GM21576 (cell line): Measurements from ENCODE around the gene FOXO6.
"Not testable (repeated sequence)": the region's sequence is repeated elsewhere in the genome, so short reads cannot be mapped to it uniquely, and the experiment has no call there.

ENCODE experiments used
- ATAC-seq: cut with Tn5 transposase; IDR thresholded peaks from one replicate; pipeline ENCODE4 v1.9.1; 2021; ENCODE audit warnings: mild to moderate bottlenecking, moderate library complexity; ENCODE audit not compliant: unreplicated experiment

FOXO6 gene

GRCh38 chr1:41328780-41329640 lies 32.2 kb upstream of the FOXO6 start:
- no peak for ATAC-seq

GRCh38 chr1:41329662-41330587 lies 31.3 kb upstream of the FOXO6 start:
- no peak for ATAC-seq

GRCh38 chr1:41330588-41331545 lies 30.4 kb upstream of the FOXO6 start:
- ATAC-seq: no peak

- no peak for ATAC-seq
Observed at GRCh38 chr1:41331546-41331917, 29.7 kb upstream of the FOXO6 start.

GRCh38 chr1:41332161-41332560 lies 29.1 kb upstream of the FOXO6 start:
- not testable (repeated sequence) for ATAC-seq

GRCh38 chr1:41333146-41333784 lies 28.0 kb upstream of the FOXO6 start:
- no peak for ATAC-seq

- no peak for ATAC-seq
Observed at GRCh38 chr1:41338820-41339219, 22.4 kb upstream of the FOXO6 start.

GRCh38 chr1:41340655-41341364 lies 20.4 kb upstream of the FOXO6 start:
- ATAC-seq: no peak

- no peak for ATAC-seq
Observed at GRCh38 chr1:41341365-41341683, 19.9 kb upstream of the FOXO6 start.

GRCh38 chr1:41341772-41342562 lies 19.3 kb upstream of the FOXO6 start:
- no peak for ATAC-seq

GRCh38 chr1:41342774-41343355 lies 18.4 kb upstream of the FOXO6 start:
- no peak for ATAC-seq

GRCh38 chr1:41343790-41344699 lies 17.2 kb upstream of the FOXO6 start:
- peak; percentile 29 for ATAC-seq

GRCh38 chr1:41344708-41345159 lies 16.5 kb upstream of the FOXO6 start:
- ATAC-seq: peak; percentile 49

GRCh38 chr1:41345434-41346075 lies 15.7 kb upstream of the FOXO6 start:
- ATAC-seq: no peak

GRCh38 chr1:41347276-41347675 lies 14.0 kb upstream of the FOXO6 start:
- ATAC-seq: no peak

- no peak for ATAC-seq
Observed at GRCh38 chr1:41348394-41348793, 12.8 kb upstream of the FOXO6 start.
